ENCODE data around the gene AFF1. TPM values are rescaled to one million over a fixed set of nuclear protein-coding genes. Genes with fewer than 3 reads are reported as not detected.
"Not testable (repeated sequence)": the region's sequence is repeated elsewhere in the genome, so short reads cannot be mapped to it uniquely, and the experiment has no call there.

AFF1 gene
- total and polyA plus RNA-seq, 7 donors = 7.2 to 100 (median 61.7) TPM

DNA sequence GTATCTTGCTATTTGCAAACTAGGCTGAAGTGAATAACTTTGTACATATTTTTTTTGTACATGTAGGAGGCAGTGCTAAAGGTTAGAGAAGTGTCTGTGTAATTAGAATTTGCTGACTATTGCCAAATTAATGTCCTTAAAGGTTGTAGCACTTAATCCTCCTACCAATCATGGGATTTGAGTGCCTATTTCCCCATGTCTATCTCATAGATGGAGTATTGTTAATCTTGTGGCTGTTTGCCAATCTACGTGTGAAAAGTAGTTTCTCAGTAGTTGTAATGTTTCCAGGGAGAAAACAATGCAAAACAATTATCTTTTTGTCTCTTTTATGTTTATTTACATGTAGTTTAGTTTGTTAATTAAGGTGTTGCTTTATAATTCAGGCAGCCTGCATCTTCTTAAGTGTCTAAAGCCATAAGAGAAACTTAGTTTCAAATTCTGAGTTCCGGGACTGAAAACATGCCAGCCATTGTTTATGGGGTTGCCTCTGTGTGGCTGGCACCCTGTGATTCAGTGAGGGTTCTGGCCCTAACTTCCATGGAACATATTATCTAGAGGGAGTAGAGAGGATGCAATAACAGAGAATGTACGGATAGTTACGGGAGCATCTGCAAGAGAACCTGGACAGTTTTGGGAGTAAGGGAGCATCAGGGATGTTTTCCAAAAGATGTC lies 143.2 kb downstream of the AFF1 start:
- peak overlapping the region; percentile 77 to 87 (median 85) for H3K27ac ChIP-seq
- no peaks in the 10 kb centered on the region for H3K36me3 ChIP-seq
- H3K4me1 ChIP-seq = peaks cover 0 to 100% (median 92%) of the 10 kb centered on the region in 4 donors
- TF ChIP-seq EP300 (IDR thresholded peaks at IDR 0.05) (no peak), POLR2AphosphoS5 (IDR thresholded peaks at IDR 0.05) (peak in 2 of 4 donors; percentile 26 to 28)
- H3K4me3 ChIP-seq = no peak overlapping the region
- no peak for DNase-seq
- H3K27me3 ChIP-seq = no peaks in the 10 kb centered on the region
- WGBS, 2 donors = 65 to 77% methylated on average over 4 of the region's 4 CpGs
- no peaks in the 10 kb centered on the region for H3K9me3 ChIP-seq
- intact Hi-C loops (cut with DNase I) = no loop called here

DNA sequence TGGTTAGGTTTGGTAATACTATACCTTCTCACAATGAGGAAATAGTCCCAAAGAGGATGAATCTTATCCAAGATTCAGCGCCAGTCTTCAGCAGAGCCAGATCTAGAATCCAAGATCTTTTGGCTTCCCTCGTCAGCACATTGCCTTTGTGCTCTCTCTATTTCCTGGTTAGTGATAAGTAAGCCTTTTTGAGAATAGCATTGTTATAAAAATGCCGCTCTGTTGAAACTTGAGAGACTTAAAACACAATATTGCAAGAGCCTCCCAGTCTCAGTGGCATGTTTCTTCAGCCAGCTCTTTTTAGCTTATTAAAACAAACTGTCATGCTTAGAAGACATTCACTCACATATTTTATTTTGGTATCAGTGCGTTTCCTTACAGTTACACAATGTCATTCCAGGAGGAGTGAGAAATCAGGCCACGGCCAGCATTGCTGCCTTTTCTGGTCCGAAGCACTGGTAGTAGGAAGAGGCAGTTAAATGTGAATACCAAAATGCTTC lies 144.2 kb downstream of the AFF1 start:
- WGBS, 2 donors = 16 to 51% methylated on average over 6 of the region's 6 CpGs
- peak overlapping the region in 1 of 4 donors; percentile 10 for H3K4me3 ChIP-seq
- H3K27me3 ChIP-seq = no peaks in the 10 kb centered on the region
- peak; percentile 81 for DNase-seq
- TF ChIP-seq, protein P1, sequence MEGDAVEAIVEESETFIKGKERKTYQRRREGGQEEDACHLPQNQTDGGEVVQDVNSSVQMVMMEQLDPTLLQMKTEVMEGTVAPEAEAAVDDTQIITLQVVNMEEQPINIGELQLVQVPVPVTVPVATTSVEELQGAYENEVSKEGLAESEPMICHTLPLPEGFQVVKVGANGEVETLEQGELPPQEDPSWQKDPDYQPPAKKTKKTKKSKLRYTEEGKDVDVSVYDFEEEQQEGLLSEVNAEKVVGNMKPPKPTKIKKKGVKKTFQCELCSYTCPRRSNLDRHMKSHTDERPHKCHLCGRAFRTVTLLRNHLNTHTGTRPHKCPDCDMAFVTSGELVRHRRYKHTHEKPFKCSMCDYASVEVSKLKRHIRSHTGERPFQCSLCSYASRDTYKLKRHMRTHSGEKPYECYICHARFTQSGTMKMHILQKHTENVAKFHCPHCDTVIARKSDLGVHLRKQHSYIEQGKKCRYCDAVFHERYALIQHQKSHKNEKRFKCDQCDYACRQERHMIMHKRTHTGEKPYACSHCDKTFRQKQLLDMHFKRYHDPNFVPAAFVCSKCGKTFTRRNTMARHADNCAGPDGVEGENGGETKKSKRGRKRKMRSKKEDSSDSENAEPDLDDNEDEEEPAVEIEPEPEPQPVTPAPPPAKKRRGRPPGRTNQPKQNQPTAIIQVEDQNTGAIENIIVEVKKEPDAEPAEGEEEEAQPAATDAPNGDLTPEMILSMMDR (IDR thresholded peaks at IDR 0.05) = no peak
- peak in 3 of 4 donors; percentile 48 to 67 (median 62) for TF ChIP-seq POLR2AphosphoS5 (IDR thresholded peaks at IDR 0.05)
- intact Hi-C loops (cut with DNase I) = no loop called here
- peak overlapping the region; percentile 77 to 87 (median 85) for H3K27ac ChIP-seq
- no peaks in the 10 kb centered on the region for H3K9me3 ChIP-seq
- peaks cover 0 to 100% (median 90%) of the 10 kb centered on the region in 4 donors for H3K4me1 ChIP-seq
- no peaks in the 10 kb centered on the region for H3K36me3 ChIP-seq

DNA sequence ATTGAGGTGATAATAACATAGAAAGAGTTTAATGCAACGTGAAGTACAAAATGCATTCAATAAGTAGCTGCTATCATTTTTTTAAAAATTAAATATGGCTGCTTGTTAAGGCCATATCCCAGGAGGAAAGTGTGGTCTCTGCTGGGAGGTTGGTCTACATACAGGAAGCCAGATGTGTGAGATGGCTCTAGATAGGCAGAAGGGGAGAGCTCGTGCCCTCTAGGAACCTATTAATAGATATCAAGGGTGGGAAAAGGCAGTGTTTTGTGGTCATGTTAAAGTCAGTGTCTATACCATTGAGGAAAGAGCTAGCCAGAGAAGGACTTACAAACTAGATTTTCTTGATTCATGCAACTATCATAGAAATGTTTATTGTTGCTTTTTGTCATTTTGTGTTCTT lies 145.2 kb downstream of the AFF1 start:
- H3K4me3 ChIP-seq = no peak overlapping the region
- no peak for DNase-seq
- H3K27ac ChIP-seq = peak overlapping the region; percentile 77 to 87 (median 85)
- TF ChIP-seq EP300 (IDR thresholded peaks at IDR 0.05) (no peak), POLR2A (IDR thresholded peaks at IDR 0.05) (no peak), POLR2AphosphoS5 (IDR thresholded peaks at IDR 0.05) (no peak)
- TF ChIP-seq, protein P1 (IDR thresholded peaks at IDR 0.05) = no peak
- no peaks in the 10 kb centered on the region for H3K27me3 ChIP-seq
- intact Hi-C loops (cut with DNase I) = loop anchor here (2.0 to 5.0 kb wide), 3 partner anchors 42 to 143 kb away; partner anchors contain the start of gene AFF1
- WGBS, 2 donors = 69 to 85% methylated on average over 2 of the region's 2 CpGs
- peaks cover 0 to 4% (median 0%) of the 10 kb centered on the region in 4 donors for H3K36me3 ChIP-seq
- peaks cover 0 to 99% (median 81%) of the 10 kb centered on the region in 4 donors for H3K4me1 ChIP-seq
- no peaks in the 10 kb centered on the region for H3K9me3 ChIP-seq

DNA sequence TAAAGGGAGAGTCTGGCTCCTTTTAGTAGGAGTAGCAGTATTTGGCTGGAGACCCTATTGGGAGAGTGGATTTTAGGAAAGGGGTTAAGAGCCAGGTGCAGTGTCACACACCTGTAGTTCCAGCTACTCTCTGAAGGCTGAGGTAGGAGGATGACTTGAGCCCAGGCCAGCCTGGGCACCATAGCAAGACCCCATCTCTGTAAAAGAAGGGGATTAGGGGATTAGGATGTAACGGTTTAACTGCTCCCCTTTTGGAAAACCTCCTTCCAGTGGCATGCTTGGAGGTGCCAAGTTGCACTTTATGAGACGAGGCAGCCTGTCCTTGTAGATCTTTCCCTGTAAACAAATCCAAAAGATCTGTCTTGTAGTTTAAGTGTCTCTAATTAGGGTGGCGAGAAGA lies 145.7 kb downstream of the AFF1 start:
- 74 to 81% methylated on average over 3 of the region's 3 CpGs for WGBS, 2 donors
- H3K4me3 ChIP-seq = no peak overlapping the region
- intact Hi-C loops (cut with DNase I) = loop anchor here (2.0 to 5.0 kb wide), 3 partner anchors 42 to 143 kb away; partner anchors contain the start of gene AFF1
- H3K27ac ChIP-seq = peak overlapping the region; percentile 77 to 87 (median 85)
- no peaks in the 10 kb centered on the region for H3K27me3 ChIP-seq
- H3K4me1 ChIP-seq = peaks cover 0 to 95% (median 76%) of the 10 kb centered on the region in 4 donors
- DNase-seq = no peak
- peaks cover 0 to 7% (median 0%) of the 10 kb centered on the region in 4 donors for H3K36me3 ChIP-seq
- no peaks in the 10 kb centered on the region for H3K9me3 ChIP-seq
- no peak for TF ChIP-seq EP300 (IDR thresholded peaks at IDR 0.05)
- TF ChIP-seq POLR2AphosphoS5 (IDR thresholded peaks at IDR 0.05) = peak in 2 of 4 donors; percentile 36 to 37

DNA sequence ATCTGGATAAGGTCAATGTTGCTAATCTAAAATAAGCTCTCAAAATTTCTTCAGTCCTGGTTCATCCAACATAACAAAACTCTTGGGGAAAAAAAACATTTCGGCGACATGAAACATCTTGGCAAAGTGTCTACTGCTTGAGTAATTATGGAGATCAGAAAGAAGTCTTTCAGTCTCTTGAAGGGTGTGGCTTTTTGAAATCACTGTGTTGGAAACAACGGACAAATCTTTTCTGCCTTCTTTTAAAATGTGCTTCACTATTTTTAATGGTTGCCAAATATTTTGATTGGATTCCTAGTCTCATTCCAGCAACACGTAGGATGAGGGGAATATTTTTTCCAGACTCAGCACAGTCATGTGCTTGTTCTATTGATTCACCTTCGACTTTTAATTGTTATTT lies 147.0 kb downstream of the AFF1 start:
- H3K27me3 ChIP-seq = no peaks in the 10 kb centered on the region
- H3K9me3 ChIP-seq = no peaks in the 10 kb centered on the region
- TF ChIP-seq POLR2AphosphoS5 (IDR thresholded peaks at IDR 0.05) (peak in 1 of 4 donors; percentile 11), EP300 (IDR thresholded peaks at IDR 0.05) (no peak)
- peaks cover 0 to 87% (median 72%) of the 10 kb centered on the region in 4 donors for H3K4me1 ChIP-seq
- no peak overlapping the region for H3K4me3 ChIP-seq
- H3K27ac ChIP-seq = peak overlapping the region; percentile 77 to 87 (median 85)
- 69 to 74% methylated on average over 5 of the region's 5 CpGs for WGBS, 2 donors
- peaks cover 0 to 7% (median 0%) of the 10 kb centered on the region in 4 donors for H3K36me3 ChIP-seq
- DNase-seq = no peak
- intact Hi-C loops (cut with DNase I) = loop anchor here (2.0 to 5.0 kb wide), 3 partner anchors 40 to 145 kb away; partner anchors contain the start of gene AFF1

DNA sequence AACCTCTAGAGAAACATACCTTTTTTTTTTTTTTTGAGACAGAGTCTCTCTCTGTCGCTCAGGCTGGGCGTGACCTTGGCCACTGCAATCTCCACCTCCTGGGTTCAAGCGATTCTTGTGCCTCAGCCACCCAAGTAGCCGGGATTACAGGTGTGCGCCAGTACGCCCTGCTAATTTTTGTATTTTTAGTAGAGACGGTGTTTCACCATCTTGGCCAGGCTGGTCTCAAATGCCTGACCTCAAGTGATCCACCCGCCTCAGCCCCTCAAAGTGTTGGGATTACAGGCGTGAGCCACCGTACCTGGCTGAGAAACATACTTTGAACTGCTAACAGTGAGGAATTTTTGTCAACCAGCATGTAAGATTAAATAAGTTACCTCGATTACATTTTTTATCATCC lies 150.9 kb downstream of the AFF1 start:
- H3K4me3 ChIP-seq; H3K27me3 ChIP-seq; H3K9me3 ChIP-seq; intact Hi-C loops (cut with DNase I); DNase-seq: not testable (repeated sequence)
- Histone ChIP-seq H3K36me3 (peaks cover 0 to 19% (median 4%) of the 10 kb centered on the region in 4 donors), H3K4me1 (peaks cover 0 to 69% (median 54%) of the 10 kb centered on the region in 4 donors), H3K27ac (peak overlapping the region in 2 of 4 donors; percentile 62 to 86)
- 95 to 97% methylated on average over 11 of the region's 11 CpGs for WGBS, 2 donors
